Measurements from ENCODE around the gene WWOX. TPM values are rescaled to one million over a fixed set of nuclear protein-coding genes. Genes with fewer than 3 reads are reported as not detected.

Gene WWOX
- total RNA-seq, 5 donors from 2014 or later (not counting 1 experiment from before 2014, with no cell fraction given) = 21.2 to 26.0 (median 22.6) TPM

DNA sequence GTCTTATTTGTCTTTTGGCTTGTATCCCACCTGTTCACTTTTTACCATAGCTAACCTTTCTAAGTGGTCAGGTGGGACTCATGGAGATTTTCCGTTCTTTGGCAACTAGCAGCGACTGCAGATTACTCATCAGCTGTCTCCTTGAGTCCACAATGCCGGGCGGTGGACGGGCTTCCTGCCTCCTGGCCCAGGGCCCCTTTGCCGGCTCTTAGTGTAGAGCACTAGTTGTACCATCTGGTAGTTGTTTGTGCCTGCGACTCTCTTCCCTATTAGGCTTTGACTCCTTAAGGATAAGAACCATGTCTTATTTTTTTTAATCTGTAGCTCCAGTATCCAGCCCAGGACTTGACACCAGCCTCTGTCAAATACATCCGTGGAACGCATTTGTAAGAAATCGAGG is 399.9 kb downstream of the WWOX start:
- Mint-ChIP-seq H3K4me1 (no peaks in the 10 kb centered on the region), H3K4me3 (no peak overlapping the region), H3K27ac (no peak overlapping the region), H3K9me3 (no peaks in the 10 kb centered on the region), H3K27me3 (no peaks in the 10 kb centered on the region), H3K36me3 (no peaks in the 10 kb centered on the region)
- H3K9me3 ChIP-seq = no peaks in the 10 kb centered on the region
- no peak overlapping the region for H3K27ac ChIP-seq (ENCODE audit: low read length)
- ATAC-seq (replicated peaks in 1 of 4) (no peak), DNase-seq (no peak)
- no peaks in the 10 kb centered on the region for H3K4me1 ChIP-seq (ENCODE audit: control insufficient read depth in 1 of 2, extremely low read depth in 1 of 2, insufficient read depth in 2 of 2, low read length in 2 of 2)
- POLR2A ChIA-PET = no interaction called here
- H3K4me3 ChIP-seq (ENCODE audit: control insufficient read depth in 1 of 2, extremely low read depth in 1 of 2, low read length in 1 of 2) = no peak overlapping the region
- CTCF ChIA-PET = interaction anchor here in 1 of 2 donors (0.7 kb wide), 1 partner anchor 273 kb away, joined by 3 read pairs; no protein-coding TSS in a partner anchor
- WGBS (ENCODE audit: insufficient coverage) = 85% methylated on average over 7 of the region's 10 CpGs
- no peaks in the 10 kb centered on the region for H3K36me3 ChIP-seq (ENCODE audit: control insufficient read depth in 2 of 2, extremely low read depth in 1 of 2, insufficient read depth in 1 of 2, low read length in 1 of 2)
- H3K27me3 ChIP-seq (replicated peaks in 1 of 2; ENCODE audit: control insufficient read depth in 2 of 2, extremely low read depth in 1 of 2, insufficient read depth in 2 of 2, low read length in 1 of 2) = no peaks in the 10 kb centered on the region

DNA sequence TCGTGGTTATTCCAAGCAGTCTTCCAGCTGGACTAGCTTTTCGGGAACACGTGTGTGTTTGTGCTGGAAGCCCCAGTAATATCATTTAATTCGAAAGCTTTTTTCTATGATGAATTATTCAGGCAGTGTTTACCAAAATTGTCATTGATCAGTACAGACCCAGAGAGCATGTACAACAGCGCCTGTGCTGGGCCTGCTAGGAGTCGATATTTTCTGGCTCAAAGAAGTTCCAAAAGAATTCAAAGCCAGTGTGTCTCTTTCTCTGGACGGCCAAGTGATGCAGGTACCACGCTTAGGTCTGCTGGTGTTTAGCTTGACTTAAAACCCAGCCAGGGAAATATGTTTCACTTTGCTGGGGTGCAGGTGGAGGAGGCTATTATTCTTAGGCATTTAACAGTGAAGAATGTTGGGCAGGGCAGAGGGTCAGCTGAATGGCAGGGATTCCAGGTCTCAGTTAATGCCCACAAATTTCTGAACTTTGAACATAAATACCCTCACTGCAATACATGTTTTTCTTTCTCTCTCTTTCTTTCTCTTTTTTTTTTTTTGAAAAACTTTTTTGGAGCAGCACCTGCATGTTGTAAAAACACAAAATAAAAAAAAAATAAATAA is 401.3 kb downstream of the WWOX start:
- WGBS (ENCODE audit: insufficient coverage) = 92% methylated on average over 6 of the region's 8 CpGs

DNA sequence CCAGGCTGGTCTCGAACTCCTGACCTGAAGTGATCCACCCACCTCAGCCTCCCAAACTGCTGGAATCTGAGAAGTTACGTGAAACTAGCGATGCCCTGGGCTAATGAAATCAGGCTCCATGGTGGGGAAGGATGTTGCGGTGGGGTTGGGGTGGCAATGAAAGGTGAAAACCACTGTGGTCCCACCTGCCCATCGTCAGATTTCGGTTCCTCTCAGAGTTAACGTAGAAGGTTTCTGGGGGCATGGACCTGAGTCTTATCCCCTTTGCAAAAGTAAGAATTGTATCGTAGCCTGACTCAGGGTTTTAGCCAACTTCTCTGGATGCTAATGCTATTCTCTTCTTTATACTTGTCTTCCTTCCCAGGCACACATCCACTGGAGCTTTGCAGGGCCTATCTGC is 402.3 kb downstream of the WWOX start:
- CTCF ChIA-PET = interaction anchor here (0.6 to 0.8 kb wide), 3 partner anchors 230 to 1100 kb away, joined by 3 to 5 read pairs (median 5); no protein-coding TSS in a partner anchor

More for the DNA sequence above, 401.3 kb downstream of the WWOX start:
- Mint-ChIP-seq H3K27ac (no peak overlapping the region), H3K27me3 (no peaks in the 10 kb centered on the region), H3K4me1 (no peaks in the 10 kb centered on the region), H3K9me3 (no peaks in the 10 kb centered on the region), H3K36me3 (no peaks in the 10 kb centered on the region), H3K4me3 (no peak overlapping the region)
- Histone ChIP-seq H3K27ac (ENCODE audit: low read length) (no peak overlapping the region), H3K4me1 (ENCODE audit: control insufficient read depth in 1 of 2, extremely low read depth in 1 of 2, insufficient read depth in 2 of 2, low read length in 2 of 2) (no peaks in the 10 kb centered on the region), H3K9me3 (no peaks in the 10 kb centered on the region), H3K36me3 (ENCODE audit: control insufficient read depth in 2 of 2, extremely low read depth in 1 of 2, insufficient read depth in 1 of 2, low read length in 1 of 2) (no peaks in the 10 kb centered on the region), H3K27me3 (replicated peaks in 1 of 2; ENCODE audit: control insufficient read depth in 2 of 2, extremely low read depth in 1 of 2, insufficient read depth in 2 of 2, low read length in 1 of 2) (no peaks in the 10 kb centered on the region), H3K4me3 (ENCODE audit: control insufficient read depth in 1 of 2, extremely low read depth in 1 of 2, low read length in 1 of 2) (no peak overlapping the region)
- CTCF ChIA-PET = interaction anchor here (0.6 to 0.8 kb wide), 3 partner anchors 91 to 266 kb away, joined by 3 to 5 read pairs (median 5); no protein-coding TSS in a partner anchor
- POLR2A ChIA-PET = no interaction called here
- ATAC-seq (replicated peaks in 1 of 4) = no peak
- no peak for DNase-seq

DNA sequence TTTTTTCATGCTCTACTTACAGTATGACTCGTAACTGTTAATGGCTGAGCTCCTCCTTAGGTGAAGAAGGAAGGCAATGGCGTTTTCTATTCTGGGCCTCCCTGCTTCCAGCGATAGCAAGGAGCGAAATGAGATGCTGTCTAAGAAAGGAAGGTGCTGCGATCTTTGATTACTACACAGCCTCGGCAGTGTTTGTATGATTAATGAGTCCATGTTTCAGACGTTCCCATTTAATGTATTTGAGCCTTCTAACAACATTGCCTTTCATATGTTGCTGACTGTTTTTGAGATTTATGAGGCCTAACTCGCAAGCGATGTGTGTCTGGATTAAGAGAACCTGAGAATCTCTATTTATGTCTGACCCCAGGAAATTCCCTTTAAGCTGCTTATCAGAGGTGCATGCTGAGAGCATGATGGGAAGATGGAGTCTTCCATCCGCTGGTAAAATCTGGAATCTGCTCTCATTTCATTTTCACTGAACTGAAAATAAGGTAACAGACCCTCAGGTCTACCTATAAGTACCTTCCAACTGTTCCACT is 403.4 kb downstream of the WWOX start:
- H3K36me3 Mint-ChIP-seq = no peaks in the 10 kb centered on the region
- Histone ChIP-seq H3K9me3 (no peaks in the 10 kb centered on the region), H3K4me3 (ENCODE audit: control insufficient read depth in 1 of 2, extremely low read depth in 1 of 2, low read length in 1 of 2) (no peak overlapping the region), H3K4me1 (ENCODE audit: control insufficient read depth in 1 of 2, extremely low read depth in 1 of 2, insufficient read depth in 2 of 2, low read length in 2 of 2) (no peaks in the 10 kb centered on the region), H3K36me3 (ENCODE audit: control insufficient read depth in 2 of 2, extremely low read depth in 1 of 2, insufficient read depth in 1 of 2, low read length in 1 of 2) (no peaks in the 10 kb centered on the region), H3K27me3 (replicated peaks in 1 of 2; ENCODE audit: control insufficient read depth in 2 of 2, extremely low read depth in 1 of 2, insufficient read depth in 2 of 2, low read length in 1 of 2) (no peaks in the 10 kb centered on the region), H3K27ac (ENCODE audit: low read length) (no peak overlapping the region)
- H3K27me3 Mint-ChIP-seq = no peaks in the 10 kb centered on the region
- H3K9me3 Mint-ChIP-seq = no peaks in the 10 kb centered on the region
- no peak overlapping the region for H3K27ac Mint-ChIP-seq
- no peaks in the 10 kb centered on the region for H3K4me1 Mint-ChIP-seq
- POLR2A ChIA-PET = no interaction called here
- no peak overlapping the region for H3K4me3 Mint-ChIP-seq
- 100% methylated on average over 3 of the region's 10 CpGs for WGBS (ENCODE audit: insufficient coverage)
- no peak for DNase-seq
- CTCF ChIA-PET = no interaction called here
- ATAC-seq (replicated peaks in 1 of 4) = no peak

More for the DNA sequence above, 402.3 kb downstream of the WWOX start:
- Mint-ChIP-seq H3K36me3 (no peaks in the 10 kb centered on the region), H3K4me1 (no peaks in the 10 kb centered on the region), H3K27me3 (no peaks in the 10 kb centered on the region), H3K4me3 (no peak overlapping the region), H3K27ac (no peak overlapping the region), H3K9me3 (no peaks in the 10 kb centered on the region)
- POLR2A ChIA-PET = no interaction called here
- Histone ChIP-seq H3K9me3 (no peaks in the 10 kb centered on the region), H3K4me3 (ENCODE audit: control insufficient read depth in 1 of 2, extremely low read depth in 1 of 2, low read length in 1 of 2) (no peak overlapping the region), H3K4me1 (ENCODE audit: control insufficient read depth in 1 of 2, extremely low read depth in 1 of 2, insufficient read depth in 2 of 2, low read length in 2 of 2) (no peaks in the 10 kb centered on the region), H3K27ac (ENCODE audit: low read length) (no peak overlapping the region), H3K36me3 (ENCODE audit: control insufficient read depth in 2 of 2, extremely low read depth in 1 of 2, insufficient read depth in 1 of 2, low read length in 1 of 2) (no peaks in the 10 kb centered on the region), H3K27me3 (replicated peaks in 1 of 2; ENCODE audit: control insufficient read depth in 2 of 2, extremely low read depth in 1 of 2, insufficient read depth in 2 of 2, low read length in 1 of 2) (no peaks in the 10 kb centered on the region)
- DNase-seq (no peak), ATAC-seq (replicated peaks in 1 of 4) (no peak)
- 98% methylated on average over 5 of the region's 8 CpGs for WGBS (ENCODE audit: insufficient coverage)

DNA sequence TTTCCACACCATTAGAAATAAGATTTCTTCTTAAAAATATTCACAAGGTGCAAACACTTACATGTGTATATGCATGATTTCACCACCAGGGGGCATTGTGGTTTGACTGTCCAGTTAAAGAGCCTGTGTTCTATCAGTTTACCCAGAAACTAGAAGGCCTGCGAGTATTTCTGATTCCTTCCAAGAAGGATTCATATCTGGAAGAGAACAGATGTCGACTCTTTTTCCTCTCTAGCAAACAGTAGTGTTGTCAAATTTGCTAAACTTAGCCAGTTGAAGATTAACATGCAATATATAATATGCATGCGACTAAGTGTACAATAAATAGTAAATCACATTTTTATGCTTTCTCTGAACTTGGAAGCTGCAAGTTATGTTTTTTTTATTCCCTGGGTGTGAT is 404.1 kb downstream of the WWOX start:
- no peaks in the 10 kb centered on the region for H3K36me3 ChIP-seq (ENCODE audit: control insufficient read depth in 2 of 2, extremely low read depth in 1 of 2, insufficient read depth in 1 of 2, low read length in 1 of 2)
- no peaks in the 10 kb centered on the region for H3K27me3 Mint-ChIP-seq

DNA sequence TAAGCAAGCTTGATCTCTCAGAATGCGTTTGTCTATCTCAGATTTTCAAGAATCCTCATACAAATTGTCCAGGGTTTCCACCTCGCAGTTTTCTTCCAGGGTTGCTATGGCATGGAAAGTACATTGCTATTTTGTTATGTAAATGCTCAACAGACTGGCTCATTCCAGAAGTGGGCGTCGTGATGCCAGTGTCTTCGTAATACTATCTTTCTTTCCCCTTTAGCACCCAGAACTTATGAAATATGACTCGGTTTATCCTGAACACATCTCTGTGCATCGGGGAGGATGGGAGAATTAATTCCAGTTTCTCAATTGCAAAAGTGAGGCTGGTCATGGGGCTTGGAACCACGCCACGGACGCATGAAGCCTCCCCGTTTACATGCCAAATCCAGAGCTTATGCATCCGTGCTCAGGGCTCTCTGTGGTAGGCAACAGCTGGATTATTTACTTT is 405.0 kb downstream of the WWOX start:
- Mint-ChIP-seq H3K27ac (no peak overlapping the region), H3K27me3 (no peaks in the 10 kb centered on the region), H3K36me3 (no peaks in the 10 kb centered on the region), H3K9me3 (no peaks in the 10 kb centered on the region), H3K4me3 (no peak overlapping the region), H3K4me1 (no peaks in the 10 kb centered on the region)
- H3K9me3 ChIP-seq = no peaks in the 10 kb centered on the region
- POLR2A ChIA-PET = no interaction called here
- 100% methylated on average over 1 of the region's 12 CpGs for WGBS (ENCODE audit: insufficient coverage)
- H3K27me3 ChIP-seq (replicated peaks in 1 of 2; ENCODE audit: control insufficient read depth in 2 of 2, extremely low read depth in 1 of 2, insufficient read depth in 2 of 2, low read length in 1 of 2) = no peaks in the 10 kb centered on the region
- DNase-seq (no peak), ATAC-seq (replicated peaks in 1 of 4) (no peak)
- H3K27ac ChIP-seq (ENCODE audit: low read length) = no peak overlapping the region
- no peak overlapping the region for H3K4me3 ChIP-seq (ENCODE audit: control insufficient read depth in 1 of 2, extremely low read depth in 1 of 2, low read length in 1 of 2)
- CTCF ChIA-PET = interaction anchor here (0.6 to 1.4 kb wide), 5 partner anchors 10 to 1792 kb away, joined by 3 to 5 read pairs (median 3); no protein-coding TSS in a partner anchor
- no peaks in the 10 kb centered on the region for H3K4me1 ChIP-seq (ENCODE audit: control insufficient read depth in 1 of 2, extremely low read depth in 1 of 2, insufficient read depth in 2 of 2, low read length in 2 of 2)
- no peaks in the 10 kb centered on the region for H3K36me3 ChIP-seq (ENCODE audit: control insufficient read depth in 2 of 2, extremely low read depth in 1 of 2, insufficient read depth in 1 of 2, low read length in 1 of 2)

More for the DNA sequence above, 404.1 kb downstream of the WWOX start:
- WGBS (ENCODE audit: insufficient coverage) = no CpG with 5 or more reads among the region's 3 CpGs
- Mint-ChIP-seq H3K9me3 (no peaks in the 10 kb centered on the region), H3K4me1 (no peaks in the 10 kb centered on the region), H3K27ac (no peak overlapping the region), H3K4me3 (no peak overlapping the region), H3K36me3 (no peaks in the 10 kb centered on the region)
- ATAC-seq (replicated peaks in 1 of 4) (no peak), DNase-seq (peak in 24 of 35 experiments; percentile 2 to 73 (median 20))
- Histone ChIP-seq H3K4me3 (ENCODE audit: control insufficient read depth in 1 of 2, extremely low read depth in 1 of 2, low read length in 1 of 2) (no peak overlapping the region), H3K27me3 (replicated peaks in 1 of 2; ENCODE audit: control insufficient read depth in 2 of 2, extremely low read depth in 1 of 2, insufficient read depth in 2 of 2, low read length in 1 of 2) (no peaks in the 10 kb centered on the region), H3K4me1 (ENCODE audit: control insufficient read depth in 1 of 2, extremely low read depth in 1 of 2, insufficient read depth in 2 of 2, low read length in 2 of 2) (no peaks in the 10 kb centered on the region), H3K27ac (ENCODE audit: low read length) (no peak overlapping the region), H3K9me3 (no peaks in the 10 kb centered on the region)
- POLR2A ChIA-PET = no interaction called here
- CTCF ChIA-PET = interaction anchor here (0.6 to 1.4 kb wide), 4 partner anchors 20 to 1792 kb away, joined by 3 to 5 read pairs (median 4); no protein-coding TSS in a partner anchor
